ENCODE measurements around the gene NHLH2.
A peak's percentile ranks its signal among the peaks of the same experiment; 100 is the strongest.

The NHLH2 gene

DNA sequence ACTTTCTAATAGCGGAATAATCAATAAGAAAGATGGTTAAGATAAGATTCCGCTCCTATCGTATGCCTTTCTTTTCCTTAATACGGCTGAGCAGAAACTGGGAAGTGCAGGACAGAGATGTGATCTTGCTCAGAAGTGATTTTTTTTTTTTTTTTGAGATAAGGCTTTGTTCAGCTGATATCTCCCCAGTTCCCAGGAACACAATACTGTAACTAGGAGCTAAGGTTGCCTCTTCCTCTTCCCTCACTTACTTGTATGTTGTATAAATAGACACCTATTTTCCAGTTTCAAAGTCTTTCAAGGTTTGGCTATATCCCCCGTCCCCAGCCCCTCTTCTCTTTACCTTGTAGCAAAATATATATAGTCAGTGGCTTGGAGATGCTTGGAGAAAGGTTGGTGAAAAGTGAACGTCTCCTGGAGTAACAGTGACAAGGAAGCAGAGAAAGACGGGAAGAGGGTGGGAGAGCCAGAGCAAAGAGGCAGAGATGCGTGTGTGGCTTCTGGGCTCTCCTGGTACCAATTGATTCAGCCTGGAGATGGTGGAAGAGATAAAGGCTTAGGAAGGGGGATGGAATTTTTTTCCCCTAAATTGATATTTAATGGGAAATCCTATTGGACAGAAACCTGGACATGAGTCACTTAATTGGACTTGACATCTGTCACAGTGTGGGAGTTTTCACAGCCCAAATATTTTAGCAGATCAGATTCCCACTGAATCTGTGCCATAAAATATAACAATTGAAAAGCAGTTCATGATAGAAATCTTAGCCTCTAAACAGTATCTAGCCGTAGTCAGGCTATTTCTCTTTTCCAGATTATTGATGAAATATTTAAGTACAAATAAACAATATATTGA lies at the start of gene NHLH2:
TSS of gene NHLH2 (minus strand) at position 522 of the 856 bp plus-strand sequence. CDS start 2,754 bp downstream, outside the sequence.
- DNase-seq, result no peak

DNA sequence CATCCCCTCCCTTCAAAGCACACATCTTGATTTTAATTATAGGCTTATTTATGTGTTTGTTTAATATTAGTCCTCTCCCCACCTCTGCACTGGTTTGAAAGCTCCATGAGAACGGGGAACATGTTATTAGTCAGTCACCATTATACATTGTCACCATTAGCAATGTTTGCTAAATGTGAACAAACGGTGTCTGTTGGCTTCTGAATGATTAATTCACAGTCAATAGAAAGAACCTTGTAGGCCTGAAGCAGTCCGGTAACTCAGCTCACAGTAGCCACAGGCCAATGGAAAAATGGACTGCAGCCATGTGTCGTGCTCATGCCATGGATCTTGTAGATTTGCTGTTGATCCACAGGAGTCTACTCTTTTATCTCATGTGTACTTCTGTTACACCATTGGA lies 49.7 kb upstream of the NHLH2 start:
- DNase-seq, result no peak

DNA sequence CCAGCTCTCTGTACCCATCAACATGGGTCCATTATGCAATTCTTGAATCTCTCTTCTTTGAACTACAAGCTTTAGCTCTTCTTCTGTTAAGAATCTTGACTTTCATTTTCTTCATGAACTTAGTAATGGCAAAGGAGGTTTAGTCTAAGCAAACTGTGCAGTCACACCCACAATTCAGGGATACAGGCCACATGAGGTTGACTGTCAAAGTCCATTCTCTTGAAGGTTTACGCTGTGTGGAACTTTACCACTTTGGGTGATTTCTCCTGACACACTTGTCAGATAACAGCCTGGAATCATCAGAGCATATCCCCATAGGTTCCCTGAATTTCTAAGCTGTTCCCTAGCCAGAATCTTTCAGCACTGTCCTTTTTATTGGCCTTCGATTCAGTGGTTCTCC lies 48.0 kb upstream of the NHLH2 start:
- no peak for DNase-seq

DNA sequence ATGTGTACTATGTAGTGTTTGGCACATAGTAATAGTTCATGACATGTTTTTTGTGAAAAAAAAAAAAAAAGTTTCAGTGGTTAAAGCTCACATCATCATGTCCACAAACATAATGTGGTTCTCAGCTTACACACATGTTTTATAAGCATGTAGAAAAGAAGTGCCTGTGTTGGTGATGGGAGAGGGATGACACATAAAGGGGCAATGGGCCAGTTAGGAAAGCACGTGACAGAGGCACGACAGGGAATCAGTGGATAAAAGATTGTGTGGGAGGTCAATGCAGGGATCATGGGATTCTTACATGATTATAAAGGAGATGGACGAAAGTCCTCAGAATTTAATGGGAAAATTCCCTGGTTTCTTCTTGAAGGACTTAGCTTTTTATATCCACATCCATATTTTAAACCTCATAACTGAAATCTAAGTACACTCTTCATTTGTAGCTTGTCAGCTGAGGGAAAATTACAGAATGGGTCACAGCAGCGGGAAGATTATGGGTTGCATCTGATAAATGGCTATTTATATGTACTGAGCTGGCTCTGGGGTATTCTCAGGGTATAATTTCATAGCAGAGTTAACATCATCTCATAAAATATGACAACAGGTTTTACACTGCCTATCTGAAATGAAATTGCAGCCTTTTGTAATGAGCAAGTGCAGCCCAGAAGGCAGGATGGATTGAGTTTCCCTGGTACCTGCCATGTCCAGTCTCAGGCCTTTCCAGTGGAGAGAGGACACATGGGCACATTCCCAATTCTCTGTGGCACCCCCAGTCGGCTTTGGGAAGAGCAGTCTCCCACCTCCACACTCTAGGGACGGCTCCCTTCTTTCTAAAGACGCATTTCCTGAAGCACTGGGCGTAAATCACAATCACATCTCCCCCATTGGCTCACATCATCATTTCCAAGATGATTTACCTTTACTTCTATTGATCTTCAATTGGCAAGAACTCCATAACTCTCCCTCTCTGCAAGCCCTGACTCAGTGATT lies 42.3 kb upstream of the NHLH2 start:
- DNase-seq, result no peak

DNA sequence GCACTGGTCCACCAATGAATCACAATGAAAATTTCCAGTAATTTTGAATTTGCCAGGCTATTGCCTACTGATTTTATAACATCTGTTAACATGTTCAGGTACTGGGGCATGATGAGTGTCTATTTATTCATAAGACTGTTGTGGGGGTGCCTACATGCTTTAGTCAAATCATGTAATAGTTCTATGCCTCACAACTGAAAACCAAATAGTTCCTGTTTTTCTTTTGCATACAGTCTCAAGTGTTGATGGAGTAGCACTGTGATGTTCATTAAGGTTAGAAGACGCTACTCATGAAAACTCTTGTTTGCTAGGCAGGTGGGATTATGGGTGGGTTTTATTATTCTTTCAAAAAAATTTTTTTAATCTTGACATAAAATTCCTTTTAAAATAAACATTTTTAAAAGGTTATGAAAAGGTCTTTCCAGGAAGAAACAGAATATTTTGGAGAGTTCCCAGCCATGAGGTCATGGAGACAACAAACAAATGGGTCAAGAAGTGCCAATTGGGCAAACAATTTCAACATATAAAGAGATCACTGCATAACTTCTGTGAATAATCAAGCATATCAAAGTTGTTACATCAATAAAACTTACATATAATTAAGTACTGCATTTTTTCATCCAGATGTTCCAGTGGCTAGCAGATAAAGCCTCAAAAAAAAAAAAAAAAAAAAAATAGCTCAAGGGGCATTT lies 40.2 kb upstream of the NHLH2 start:
- DNase-seq, result no peak

DNA sequence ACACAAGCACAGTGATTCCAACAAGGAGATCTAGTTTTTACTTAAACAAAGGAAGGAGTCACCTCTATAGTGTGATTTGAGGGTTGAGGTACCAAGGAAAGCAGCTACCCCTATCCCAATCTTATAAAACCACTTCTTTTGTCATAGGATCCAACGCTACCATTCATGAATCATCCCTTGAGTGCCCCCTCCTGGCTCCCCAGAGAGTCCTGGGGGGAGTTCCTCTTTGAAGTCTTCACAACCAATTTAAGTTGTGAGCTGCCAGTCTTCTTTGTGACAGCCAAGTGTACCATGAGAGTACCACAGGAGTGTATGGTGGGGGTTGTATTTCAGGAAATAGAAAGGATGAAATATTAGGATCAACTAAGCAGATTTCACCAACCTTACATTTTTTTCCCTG lies 39.1 kb upstream of the NHLH2 start:
- no peak for DNase-seq

DNA sequence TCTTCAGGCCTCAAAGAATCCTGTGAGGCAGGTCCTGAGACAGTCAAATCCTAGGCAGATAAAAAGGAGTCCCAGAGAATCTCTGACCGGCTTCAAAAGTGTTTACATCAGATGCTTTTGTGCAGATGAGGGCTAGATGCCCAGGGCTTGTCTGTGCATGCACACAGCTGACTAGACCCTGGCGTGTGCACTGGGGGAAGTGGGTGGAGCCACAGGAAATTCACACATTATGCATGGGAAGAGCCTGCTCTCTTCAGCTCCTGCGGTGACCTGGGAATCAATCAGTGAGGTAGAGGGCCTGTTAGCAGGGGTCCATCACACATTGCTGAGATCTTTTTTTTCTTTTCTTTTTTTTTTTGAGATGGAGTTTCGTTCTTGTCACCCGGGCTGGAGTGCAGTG lies 36.6 kb upstream of the NHLH2 start:
- no peak for DNase-seq

DNA sequence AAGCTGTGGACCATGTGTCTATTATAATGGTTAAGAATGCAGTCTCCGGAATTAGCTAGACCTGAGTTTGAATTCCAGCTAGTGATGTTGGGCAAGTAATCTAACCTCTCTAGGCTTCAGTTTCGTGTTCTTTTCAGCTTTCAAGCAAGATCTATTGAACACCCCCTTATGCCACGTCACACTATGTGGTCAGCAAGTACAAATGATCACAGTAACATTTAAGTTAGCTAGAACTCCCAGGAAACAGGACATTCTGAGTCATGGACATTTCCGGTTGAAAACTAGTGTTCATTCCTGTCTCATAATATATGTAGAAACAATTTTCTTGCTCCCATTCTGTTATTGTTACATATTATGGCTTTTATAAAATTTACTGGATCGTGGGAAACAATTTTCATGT lies 34.0 kb upstream of the NHLH2 start:
- DNase-seq, result no peak

DNA sequence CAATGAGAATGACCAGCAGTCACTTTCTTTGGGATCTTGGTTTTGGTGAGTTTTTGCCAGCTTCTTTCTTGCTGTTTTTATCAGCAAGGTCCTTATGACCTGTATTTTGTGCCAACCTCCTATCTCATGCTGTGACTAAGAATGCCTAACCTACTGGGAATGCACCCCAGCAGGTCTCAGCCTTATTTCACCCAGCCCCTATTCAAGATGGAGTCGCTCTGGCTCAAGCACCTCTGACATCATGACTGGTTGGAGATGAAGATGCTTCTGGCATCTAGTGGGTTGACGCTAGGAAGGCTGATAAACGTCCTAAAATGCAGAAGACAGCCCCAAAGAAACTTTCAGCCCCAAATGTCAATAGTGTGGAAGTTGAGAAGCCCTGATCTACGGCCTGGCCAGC lies 33.6 kb upstream of the NHLH2 start:
- no peak for DNase-seq

DNA sequence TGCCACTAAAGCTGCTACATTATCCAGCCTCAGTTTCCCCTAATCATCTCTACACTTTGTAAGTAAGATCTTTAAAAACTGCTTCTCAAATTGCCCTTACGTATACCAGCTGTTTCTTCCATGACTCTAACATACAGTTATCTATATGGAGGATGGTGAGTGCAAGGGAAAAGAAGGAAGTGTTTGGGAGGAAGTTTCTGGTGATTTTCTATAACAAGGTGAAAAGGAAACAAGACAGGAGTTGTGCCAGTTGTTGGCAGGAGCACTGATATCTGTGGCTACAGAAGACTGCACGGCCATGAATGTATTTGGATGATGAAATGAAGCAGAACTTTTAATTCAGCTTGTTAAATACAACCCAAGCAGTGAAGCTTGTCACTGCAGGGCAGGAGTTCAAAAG lies 32.3 kb upstream of the NHLH2 start:
- DNase-seq, result no peak

DNA sequence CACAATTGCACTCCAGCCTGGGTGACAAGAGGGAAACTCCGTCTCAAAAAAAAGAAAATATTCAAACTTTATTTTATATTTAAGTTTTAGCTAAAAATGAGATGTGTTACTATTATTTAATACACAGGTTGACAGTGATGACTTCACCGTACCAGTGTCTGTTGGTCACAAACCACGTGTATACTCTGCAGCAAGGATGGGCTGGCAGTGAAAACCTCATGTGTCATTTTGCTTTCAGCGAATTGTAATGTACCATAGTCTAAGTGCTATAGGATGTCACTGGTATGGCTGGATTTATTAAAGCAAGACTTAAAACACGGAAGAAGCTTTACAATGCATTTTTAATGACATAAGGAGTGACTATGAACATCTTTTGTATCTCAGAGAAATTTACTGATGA lies 28.1 kb upstream of the NHLH2 start:
- DNase-seq, result no peak

DNA sequence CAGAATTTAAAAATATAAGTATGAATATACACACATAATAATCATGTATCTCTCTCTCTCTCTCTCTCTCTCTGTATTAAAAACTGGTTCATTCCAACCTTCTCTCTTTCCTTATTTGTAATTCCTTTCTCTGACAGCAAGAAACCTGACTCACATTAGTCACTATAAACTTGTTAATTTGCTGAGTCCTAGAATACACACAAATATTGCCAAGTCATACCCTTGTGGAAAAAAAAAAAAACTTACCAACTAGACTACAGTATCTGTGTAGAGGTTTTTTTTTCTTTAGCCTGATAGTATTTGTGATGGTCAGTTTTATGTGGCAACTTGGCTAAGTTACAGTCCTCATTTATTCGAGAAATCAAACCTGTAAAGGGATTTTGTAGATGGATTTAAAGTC lies 26.3 kb upstream of the NHLH2 start:
- no peak for DNase-seq

DNA sequence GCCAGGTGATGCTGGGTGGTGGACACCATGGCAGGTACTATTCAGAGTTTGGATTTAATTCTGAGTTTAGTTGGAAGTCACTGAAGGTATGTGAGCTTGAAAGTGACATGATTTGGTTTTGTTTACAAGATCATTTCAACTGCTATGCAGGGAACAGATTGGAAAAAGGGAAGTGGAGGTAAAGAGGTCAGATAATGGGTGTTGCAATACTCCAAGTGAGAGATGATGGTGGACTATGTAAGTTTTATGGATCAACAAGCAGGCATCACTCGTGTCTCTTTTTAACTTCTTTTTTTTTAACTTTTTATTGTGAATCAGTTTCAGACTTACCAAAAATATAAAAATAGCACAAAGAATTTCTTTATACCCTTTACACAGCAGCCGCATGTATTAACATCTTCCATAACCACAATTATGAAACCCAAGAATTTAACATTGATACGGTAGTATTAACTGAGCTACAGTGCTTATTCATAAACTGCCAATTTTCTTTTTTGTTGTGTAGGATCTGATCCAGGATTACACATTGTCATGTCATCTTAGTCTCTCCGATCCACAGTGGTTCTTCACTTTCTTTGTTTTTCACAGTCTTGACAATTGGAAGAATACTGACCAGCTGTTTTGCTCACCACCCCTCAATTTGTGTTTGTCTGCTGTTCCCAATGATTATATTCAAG lies 24.9 kb upstream of the NHLH2 start:
- DNase-seq, result no peak

DNA sequence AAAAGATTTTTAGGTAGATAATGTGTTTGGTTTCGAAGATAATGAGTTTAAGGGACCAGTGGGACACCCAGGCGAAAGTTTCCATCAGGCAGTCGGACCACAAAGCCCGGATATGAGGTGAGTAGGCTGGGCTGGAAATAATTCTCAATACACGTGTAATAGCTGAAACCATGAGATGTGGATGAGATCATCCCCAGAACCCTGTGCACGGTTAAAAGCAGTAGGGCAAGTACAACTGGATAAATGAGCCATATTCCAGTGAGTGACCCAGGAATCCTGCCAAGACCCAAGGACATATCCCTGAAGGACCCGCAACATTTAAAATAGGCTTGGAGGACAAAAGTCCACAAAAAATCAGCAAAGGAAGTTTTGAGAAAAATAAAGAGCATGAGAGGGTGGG lies 21.5 kb upstream of the NHLH2 start:
- DNase-seq, result no peak

DNA sequence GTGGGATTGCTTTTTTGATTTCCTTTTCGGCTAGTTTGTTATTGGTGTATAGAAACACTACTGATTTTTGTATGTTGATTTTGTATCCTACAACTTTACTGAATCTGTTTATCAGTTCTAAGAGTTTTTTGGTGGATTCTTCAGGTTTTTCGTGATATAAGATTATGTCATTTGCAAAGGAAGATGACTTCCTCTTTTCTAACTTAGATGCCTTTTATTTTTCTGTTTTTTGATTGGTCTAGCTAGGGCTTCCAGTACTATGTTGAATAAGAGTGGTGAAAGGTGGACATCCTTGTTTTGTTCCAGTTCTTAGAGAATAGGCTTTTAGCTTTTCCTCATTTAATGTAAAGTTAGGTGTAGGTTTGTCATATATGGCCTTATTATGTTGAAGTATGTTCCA lies 13.1 kb upstream of the NHLH2 start:
- DNase-seq, result no peak

DNA sequence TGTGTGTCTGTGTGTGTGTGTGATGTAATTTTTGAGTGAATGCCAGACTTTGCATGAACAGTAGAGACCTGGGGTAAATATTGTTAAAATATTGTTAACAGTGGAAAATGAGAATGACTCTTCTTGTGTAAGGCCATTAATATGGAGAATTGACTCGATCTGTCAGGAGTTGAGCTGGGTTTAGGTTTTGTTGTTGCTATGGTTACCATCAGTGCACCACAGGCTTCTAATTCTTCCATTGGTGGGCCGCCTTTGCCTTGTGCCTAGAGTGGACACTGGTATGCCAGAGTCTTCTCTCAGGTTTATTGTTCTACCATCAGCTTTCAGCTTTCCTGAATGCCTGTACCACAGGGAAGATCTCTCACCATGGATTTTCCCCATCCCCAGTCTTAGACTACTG lies 10.0 kb upstream of the NHLH2 start:
- DNase-seq, result no peak

DNA sequence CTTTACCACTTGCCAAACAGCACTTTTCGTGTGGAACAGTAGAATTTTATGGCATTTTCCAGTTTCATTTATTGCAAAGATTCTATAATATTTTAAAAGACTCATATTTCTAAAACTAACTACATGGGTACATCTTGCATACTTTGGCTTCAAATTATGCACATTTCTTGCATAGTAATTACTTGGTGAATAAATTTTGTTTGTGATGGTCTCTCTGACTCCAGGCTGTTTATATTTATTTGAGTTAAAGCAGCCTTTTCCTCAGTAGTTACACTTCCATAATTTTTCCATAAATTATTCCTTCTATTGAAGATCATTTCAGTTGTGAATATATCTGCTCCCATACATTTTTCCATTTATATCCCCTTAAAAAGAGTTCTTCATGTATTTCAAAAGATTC lies 6.9 kb upstream of the NHLH2 start:
- no peak for DNase-seq

DNA sequence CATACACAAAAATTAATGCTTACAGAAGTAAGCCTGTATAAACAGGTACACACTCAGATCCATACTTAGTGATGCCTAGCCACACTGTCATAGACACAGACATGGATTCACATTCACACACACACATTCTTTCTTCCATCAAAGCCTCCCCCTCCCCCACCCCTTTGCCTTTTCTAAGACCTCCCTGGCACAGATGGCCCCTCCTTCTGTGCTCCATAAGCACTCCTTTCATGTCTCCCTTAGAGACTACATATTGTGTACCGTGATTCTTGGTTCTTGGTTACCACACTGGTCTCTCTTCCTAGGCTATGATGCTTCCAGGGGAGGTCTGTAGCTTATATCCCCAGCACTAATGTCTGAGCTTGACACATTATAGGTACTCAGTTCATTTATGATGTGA lies 2.0 kb upstream of the NHLH2 start:
- no peak for DNase-seq

DNA sequence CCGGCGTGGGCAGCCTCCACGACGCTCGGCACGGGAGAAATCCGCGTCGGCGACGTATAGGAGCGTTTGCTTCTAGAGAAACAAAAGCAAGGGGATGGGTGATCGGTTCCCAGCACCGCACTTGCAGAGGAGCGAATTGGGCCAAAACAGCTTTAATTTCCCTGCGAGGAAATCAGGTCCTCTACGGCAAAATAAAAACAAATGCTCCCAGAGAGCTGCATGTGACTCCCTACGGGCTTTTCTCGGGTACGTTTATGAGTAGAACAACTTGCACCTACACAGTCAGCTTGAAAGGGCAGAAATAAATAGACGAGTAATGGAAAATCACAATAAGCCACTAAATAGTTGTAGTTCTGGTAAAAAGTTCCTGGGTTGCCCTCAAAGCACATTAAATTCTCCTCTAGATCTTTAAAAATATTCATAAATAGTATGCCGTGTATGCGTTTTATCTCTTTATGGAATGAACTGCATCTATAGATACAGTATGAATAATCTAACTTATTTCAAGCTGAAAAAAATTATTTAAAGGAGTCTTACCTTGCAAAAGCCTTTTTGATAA lies 1.2 kb downstream of the NHLH2 start:
- no peak for DNase-seq

DNA sequence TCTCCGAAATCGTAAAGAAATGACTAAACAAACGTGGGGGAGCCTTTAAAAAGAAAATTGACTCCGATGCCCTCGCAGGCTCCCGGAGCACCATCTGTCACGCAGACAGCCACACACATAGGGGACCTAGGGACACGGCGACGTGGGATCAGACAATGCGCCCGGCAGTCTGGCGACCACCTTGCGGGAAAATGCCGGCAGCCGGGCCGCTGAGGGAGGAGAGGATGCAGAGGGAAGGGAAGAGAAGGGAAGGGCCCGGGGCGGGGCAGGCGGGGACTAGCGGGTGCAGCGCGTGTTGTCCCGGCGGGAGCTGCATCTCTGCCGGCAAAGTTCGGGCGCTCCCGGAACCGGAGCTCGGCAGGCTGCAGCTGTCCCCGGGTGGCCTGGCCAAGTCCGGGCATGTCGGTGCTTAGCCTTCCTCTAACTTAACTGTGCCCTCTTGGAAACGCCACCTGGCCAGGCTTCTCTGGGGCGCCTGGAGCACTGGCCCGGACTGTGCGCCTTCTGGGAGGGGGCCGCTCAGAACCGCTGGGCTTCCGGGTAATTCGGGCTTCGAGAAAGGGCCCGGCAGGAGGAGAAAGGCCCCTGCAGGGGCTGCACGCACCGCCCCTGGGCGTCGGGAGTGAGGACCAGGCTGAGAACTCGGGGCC lies 1.8 kb downstream of the NHLH2 start:
- peak; percentile 16 for DNase-seq

DNA sequence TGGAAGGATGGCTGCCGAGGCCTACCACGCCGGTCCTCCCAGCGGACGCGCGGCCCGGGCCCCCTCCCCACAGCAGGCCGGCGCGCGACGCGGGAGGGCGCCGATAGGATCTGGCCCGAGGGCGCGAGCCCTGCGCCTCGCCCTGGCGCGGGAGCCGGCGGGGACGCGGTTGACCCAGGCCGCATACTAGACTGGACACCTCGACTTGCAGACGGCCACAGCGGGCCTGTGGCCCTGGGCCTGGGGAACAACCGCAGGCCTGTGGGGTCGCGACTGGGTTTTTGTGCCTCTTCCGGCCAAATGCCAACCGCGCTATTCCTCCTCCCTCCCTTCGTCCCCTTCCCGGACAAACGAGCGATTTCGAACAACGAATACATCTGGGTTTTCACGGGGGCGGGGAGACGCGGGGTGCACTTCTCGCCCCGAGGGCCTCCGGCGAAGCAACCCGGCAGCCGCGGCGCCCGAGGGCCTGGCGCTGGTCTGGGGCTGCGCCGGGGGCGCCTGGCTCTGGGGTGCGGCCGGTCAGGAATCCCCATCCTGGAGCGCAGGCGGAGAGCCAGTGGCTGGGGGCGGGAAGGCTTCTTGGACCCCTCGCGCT lies 2.4 kb downstream of the NHLH2 start:
- no peak for DNase-seq
